ENCODE results near the gene USP34.
"Not testable (repeated sequence)": the region's sequence is repeated elsewhere in the genome, so short reads cannot be mapped to it uniquely, and the experiment has no call there.

USP34 gene

GRCh38 chr2:61249521-61250071 lies 221.3 kb downstream of the USP34 start:
- no peak for DNase-seq (ENCODE audit: low read depth, low spot score)

- no peak for DNase-seq (ENCODE audit: low read depth, low spot score)
These were observed 223.6 kb downstream of the USP34 start for GRCh38 chr2:61247204-61247812.

- no peak for DNase-seq (ENCODE audit: low read depth, low spot score)
These were observed 226.2 kb downstream of the USP34 start for GRCh38 chr2:61244694-61245093.

- DNase-seq (ENCODE audit: low read depth, low spot score): no peak
These were observed 229.6 kb downstream of the USP34 start for GRCh38 chr2:61241266-61241665.

GRCh38 chr2:61238219-61239012 lies 232.5 kb downstream of the USP34 start:
- DNase-seq (ENCODE audit: low read depth, low spot score): no peak

DNA sequence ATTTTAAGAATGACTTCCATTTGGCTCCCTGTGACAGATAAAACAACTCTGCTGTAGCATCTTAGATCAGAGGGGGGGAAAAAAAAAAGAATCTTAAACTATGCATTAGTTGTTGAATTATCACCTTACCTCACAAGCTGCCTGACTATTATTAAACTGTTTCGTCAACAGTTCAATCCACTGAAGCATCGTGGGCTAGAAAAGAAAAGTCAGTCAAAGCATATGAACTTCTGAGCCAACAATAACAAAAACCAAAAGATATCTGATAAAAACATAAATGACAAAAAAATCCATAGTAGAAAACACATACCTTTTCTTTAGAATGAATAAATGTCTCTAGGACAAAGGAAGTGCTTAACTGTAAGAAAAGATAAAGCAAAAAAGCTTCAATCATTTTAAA lies 235.2 kb downstream of the USP34 start:
- DNase-seq (ENCODE audit: low read depth, low spot score): no peak

DNA sequence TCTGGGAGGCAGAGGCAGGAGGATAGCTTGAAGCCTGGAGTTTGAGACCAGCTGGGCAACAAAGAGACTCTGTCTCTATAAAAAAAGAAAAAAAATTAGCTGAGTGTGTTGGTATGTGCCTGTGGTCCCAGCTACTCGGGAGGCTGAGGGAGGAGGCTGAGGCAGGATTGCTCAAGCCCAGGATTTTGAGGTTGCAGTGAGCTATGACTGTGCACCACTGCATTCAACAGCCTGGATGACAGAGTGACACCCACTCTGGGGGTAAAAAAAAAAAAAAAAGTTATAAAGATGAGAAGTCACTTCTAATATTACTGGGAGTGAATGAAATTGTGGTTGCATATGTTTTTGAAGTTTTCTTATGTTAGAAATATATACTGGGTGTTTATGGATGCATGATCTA lies 237.3 kb downstream of the USP34 start:
- no peak for DNase-seq (ENCODE audit: low read depth, low spot score)

DNA sequence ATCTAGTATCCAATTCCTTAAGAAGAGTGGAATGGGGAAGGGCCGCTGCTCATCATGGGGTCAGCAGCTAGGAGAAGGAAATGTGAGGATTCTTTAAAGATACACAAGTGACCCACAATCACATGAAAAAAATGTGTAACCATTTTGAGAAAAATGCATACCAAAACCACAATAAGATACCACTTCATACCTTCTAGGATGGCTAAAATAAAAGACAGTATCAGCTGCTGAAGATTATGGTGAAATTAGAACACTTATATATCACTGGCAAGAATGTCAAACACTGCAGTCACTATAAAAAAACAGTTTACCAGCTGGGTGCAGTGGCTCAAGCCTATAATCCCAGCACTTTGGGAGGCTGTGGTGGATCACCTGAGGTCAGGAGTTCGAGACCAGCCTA lies 241.0 kb downstream of the USP34 start:
- no peak for DNase-seq (ENCODE audit: low read depth, low spot score)

GRCh38 chr2:61222567-61222966 lies 248.3 kb downstream of the USP34 start:
- DNase-seq (ENCODE audit: low read depth, low spot score): no peak

- DNase-seq (ENCODE audit: low read depth, low spot score): no peak
These were observed 249.1 kb downstream of the USP34 start for GRCh38 chr2:61221819-61222218.

GRCh38 chr2:61220768-61221167 lies 250.1 kb downstream of the USP34 start:
- no peak for DNase-seq (ENCODE audit: low read depth, low spot score)

DNA sequence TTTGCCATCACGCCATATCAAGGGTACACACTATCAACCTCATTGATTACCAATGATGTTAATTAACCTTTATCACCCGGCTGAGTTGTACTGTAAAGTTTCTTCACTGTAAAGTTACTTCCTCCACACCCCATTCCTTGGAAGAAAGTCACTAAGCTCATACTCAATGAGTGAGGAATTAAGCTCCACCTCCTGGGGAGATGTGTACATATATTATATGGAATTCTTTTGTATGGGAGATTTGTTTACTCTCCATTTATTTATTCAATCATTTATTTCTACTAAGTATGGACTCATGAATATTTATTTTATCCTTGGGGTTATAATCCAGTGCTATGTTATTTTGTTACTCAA lies 252.1 kb downstream of the USP34 start:
- DNase-seq (ENCODE audit: low read depth, low spot score): no peak

DNA sequence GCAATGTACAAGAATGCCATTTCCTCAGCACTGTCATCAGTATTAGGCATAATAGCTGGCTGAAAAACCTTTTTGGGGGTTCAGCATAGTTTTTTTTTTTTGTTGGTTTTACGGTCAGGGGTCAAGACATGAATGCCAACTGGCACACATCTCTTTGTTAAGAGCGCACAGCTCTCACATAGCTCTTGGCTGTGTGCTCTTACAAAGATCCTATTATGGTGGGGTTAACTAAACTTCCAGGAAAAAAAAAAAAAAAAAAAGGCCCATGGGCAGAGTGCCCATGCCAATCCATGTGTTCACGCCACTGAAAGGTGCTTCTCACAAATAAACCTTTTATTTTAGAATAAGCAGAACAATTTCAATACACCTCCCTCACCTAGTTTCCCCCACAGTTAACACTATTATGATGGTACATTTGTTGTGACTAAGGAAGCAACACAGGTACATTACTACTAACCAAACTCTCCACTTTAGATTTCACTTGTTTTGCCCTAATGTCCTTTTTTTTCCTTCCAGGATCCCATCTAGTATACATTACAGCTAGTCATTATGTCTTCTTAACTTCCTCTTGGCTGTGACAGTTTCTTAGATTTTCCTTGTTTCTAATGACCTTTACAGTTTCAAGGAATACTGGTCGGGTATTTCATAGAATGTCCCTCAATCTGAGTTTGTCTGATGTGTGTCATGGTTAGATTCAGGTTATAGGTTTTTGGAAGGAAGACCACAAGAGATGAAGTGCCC lies 252.6 kb downstream of the USP34 start:
- DNase-seq (ENCODE audit: low read depth, low spot score): no peak

- DNase-seq (ENCODE audit: low read depth, low spot score): no peak
These were observed 256.7 kb downstream of the USP34 start for GRCh38 chr2:61214171-61214570.

GRCh38 chr2:61210332-61210981 lies 260.4 kb downstream of the USP34 start:
- no peak for DNase-seq (ENCODE audit: low read depth, low spot score)

- DNase-seq (ENCODE audit: low read depth, low spot score): no peak
These were observed 265.8 kb downstream of the USP34 start for GRCh38 chr2:61205132-61205531.

DNA sequence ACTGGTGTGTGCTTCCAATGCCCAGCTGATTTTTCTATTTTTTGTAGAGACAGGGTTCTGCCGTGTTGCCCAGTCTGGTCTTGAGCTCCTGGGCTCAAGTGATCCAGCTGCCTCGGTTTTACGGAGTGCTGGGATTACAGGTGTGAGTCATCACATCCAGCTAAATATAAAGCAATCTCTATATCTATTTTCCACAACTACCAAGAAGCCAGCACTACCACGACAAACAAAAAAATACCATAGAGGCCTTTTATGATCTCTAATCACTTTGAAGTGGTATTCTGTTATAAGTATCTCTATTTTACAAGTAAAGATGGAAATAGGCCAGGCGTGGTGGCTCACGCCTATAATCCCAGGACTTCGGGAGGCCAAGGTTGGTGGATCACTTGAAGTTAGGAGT lies 274.2 kb downstream of the USP34 start:
- no peak for DNase-seq (ENCODE audit: low read depth, low spot score)

DNA sequence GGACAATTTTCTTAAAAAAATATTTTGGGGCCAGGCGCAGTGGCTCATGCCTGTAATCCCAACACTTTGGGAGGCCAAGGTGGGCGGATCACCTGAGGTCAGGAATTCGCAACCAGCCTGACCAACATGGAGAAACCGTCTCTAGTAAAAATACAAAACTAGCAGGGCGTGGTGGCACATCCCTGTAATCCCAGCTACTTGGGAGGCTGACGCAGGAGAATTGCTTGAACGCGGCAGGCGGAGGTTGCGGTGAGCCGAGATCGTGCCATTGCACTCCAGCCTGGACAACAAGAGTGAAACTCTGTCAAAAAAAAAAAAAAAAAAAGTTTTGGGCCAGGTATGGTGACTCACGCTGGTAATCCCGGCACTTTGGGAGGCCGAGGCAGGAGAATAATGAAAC lies 276.2 kb downstream of the USP34 start:
- DNase-seq (ENCODE audit: low read depth, low spot score): not testable (repeated sequence)

DNA sequence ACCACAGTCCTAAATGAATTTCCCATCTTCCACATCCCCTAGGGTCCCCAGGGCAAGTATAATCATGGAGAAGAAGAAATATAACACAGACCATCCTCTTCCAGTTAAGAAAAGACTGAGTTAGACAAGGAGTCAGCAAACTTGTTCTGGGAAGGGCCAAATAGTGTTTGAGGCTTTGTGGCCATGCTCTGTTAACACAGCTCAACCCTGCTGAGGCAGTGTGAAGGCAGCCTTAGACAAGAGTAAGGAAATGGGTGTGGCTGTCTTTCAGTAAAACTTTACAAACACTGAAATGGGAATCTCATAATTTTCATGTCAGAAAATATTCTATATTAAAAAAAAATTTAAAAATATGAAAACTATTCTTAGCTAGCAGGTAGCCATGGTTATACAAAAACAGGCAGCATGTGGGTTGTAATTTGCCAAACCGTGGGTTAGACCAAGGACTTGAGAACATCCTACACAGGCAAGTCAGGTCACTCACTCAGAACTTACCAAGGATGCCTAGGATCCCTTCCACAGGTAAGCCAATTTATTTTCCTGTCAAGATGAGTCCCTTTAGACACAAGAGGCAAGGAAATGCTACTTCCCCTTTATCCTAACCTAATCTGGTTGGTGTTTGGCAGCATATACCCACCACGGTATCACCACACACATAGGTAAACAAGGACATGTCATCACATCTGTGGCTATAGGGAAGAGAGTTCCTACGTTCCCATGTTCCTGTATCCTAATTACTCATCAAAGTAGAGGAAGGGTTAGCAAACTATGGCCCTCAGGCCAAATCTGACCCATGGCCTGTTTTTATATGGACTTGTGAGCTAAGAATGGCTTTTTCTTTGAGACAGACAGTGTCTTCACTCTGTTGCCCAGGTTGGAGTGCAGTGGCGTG lies 277.0 kb downstream of the USP34 start:
- no peak for DNase-seq (ENCODE audit: low read depth, low spot score)

DNA sequence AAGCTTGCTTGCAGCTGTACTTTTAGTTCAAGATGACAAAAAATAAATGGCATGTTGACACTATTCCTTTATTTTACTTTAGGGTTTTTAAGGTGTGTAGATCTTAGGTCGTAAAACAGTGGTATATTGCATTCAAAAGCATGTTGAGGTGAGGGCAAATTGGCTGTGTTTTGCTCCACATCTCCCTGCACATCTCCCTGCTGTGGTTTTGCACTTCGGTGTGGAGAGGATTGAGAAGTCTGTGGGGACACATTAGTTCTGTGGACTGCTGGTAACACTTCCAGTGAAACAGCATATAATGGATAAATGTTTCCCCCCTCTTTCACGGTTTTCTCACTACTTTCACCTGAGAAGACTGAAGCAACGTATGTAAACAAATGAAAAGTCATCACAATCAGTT lies 283.8 kb downstream of the USP34 start:
- DNase-seq (ENCODE audit: low read depth, low spot score): no peak

- no peak for DNase-seq (ENCODE audit: low read depth, low spot score)
These were observed 285.6 kb downstream of the USP34 start for GRCh38 chr2:61185231-61185728.
